NCI-H2196 (cell line): Measurements from ENCODE around the gene ST13.
"Not testable (repeated sequence)": the region's sequence is repeated elsewhere in the genome, so short reads cannot be mapped to it uniquely, and the experiment has no call there.

Experiments
- DNase-seq: peaks from one replicate; lab custom pipeline; 2025; ENCODE audit not compliant: unreplicated experiment; lab: John Stamatoyannopoulos, UW

Gene ST13

GRCh38 chr22:40844951-40845350, 11.5 kb downstream of the ST13 start:
- no peak for DNase-seq

DNA sequence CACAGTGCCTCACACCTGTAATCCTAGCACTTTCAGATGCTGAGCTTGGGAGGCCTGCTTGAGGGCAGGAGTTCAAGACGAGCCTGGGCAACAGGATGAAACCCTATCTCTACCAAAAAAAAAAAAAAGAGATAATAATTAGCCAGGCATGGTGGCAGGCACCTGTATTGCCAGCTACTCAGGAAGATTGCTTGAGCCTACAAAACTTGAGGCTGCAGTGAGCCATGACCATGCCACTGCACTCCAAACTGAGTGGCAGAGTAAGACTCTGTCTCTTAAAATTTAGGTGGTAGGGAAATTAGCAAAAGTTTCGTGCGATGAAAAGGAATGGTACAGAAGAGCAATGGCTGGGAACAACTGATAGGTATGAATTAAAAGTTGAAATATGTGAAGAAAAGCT, 18.0 kb downstream of the ST13 start:
- DNase-seq = peak; percentile 40

GRCh38 chr22:40834619-40835018, 21.8 kb downstream of the ST13 start:
- DNase-seq = no peak

DNA sequence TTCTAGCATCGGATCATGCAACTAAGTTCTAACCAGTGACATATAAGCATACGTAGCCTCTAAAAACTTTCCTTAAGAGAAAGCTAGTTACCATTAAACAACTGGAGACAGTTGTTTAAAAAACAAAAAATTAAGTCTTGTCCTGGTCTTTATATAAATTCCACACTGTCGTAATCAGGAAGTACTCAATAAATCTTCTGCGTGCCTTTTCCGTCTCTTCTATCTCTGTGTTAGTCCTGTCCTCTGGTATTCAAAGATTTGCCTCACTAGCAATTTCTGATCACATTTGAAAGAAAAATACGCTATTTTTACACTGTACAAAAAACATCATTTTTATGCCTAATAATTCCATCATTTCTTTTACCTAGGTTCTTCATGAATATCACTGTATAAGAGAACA, 27.3 kb downstream of the ST13 start:
- DNase-seq = no peak

- no peak for DNase-seq
Observed at GRCh38 chr22:40826984-40827741, 29.3 kb downstream of the ST13 start.

GRCh38 chr22:40826292-40826691, 30.1 kb downstream of the ST13 start:
- DNase-seq = not testable (repeated sequence)

DNA sequence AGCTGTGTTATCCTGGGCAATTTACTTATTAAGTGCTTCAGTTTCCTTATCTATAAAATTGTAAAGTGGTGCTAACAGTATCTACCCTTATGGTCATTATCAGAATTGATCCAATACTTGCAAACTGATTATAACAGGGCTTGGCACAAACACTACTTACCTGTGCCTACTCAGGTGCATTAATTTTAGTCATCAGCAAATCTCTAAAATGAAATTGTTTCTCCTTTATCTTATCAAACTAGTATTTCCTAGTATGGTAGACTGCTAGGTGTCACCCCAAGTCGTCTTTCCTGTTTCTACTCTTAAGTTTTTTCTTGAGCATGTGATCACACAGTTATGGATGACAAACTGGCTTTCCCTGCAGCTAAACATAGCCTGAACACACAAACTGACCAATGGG, 33.0 kb downstream of the ST13 start:
- no peak for DNase-seq

DNA sequence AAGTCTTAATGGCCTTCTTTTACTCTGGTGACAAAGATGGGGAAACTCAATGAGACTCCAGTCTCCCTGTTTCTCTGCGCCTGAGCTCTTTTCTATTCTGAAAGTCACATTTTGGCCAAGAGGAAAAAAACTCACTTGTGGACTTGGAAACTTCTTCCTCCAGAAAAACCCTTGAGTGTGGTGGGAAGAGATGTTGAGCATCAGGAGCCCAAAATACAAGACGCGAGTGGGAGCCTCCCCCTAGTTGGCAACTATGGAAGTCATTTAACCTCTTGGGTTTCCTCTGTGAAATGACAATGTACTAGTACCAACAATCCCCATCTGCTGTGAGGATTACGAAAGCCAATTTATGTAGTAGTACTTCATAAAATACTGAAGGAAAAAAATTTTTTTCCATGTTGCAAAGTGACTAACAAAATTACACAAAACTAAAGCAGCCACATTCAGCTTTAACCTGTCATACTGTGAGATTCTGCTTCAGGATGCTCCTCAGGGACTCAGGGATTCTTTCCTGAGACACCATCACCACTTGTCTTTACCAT, 36.8 kb downstream of the ST13 start:
- DNase-seq = peak; percentile 43

GRCh38 chr22:40818747-40819598, 37.5 kb downstream of the ST13 start, which contains the start of gene SLC25A17:
Gene SLC25A17 (minus strand): TSS chr22:40819346. CDS start chr22:40819248, 98 bp downstream.
- peak; percentile 94 for DNase-seq

- DNase-seq = no peak
Observed at GRCh38 chr22:40818192-40818746, 38.2 kb downstream of the ST13 start.

DNA sequence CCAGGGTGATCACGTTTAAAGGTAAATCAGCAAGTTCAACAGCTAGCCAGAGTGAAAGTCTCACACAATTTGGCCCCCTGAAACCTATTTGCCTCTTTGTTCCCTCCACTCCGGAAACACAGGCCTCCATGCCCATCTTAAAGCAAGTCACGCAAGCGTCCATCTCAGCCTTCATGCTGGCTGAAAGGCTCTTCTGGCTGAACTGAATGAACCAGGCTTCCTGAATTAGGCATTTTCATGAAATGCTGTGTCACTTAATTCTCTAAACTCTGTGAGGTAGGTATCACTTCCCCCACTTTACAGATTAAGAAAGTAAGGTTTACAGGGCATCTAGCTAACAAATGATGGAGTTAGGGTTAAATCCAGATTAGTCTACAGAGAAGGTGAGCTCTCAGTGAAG, 38.7 kb downstream of the ST13 start:
- no peak for DNase-seq

DNA sequence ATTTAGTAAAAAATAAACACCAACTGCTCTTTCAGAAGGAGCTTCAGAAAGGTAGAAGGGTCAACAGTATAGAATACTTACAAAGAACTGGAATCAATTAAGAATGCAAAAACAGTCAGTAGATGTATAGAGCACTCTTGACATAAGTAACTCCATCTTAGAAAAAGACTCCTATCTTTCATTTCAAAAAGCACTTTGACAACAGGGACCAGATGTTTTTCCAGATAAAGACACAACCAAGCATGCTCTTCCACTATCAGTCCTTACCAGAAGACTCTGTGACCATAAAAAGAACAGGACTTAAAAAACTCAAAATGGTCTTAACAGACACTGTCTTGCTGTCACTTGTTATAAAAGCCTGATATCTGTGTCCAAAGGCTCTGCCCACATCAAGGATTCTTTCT, 42.5 kb downstream of the ST13 start:
- no peak for DNase-seq

DNA sequence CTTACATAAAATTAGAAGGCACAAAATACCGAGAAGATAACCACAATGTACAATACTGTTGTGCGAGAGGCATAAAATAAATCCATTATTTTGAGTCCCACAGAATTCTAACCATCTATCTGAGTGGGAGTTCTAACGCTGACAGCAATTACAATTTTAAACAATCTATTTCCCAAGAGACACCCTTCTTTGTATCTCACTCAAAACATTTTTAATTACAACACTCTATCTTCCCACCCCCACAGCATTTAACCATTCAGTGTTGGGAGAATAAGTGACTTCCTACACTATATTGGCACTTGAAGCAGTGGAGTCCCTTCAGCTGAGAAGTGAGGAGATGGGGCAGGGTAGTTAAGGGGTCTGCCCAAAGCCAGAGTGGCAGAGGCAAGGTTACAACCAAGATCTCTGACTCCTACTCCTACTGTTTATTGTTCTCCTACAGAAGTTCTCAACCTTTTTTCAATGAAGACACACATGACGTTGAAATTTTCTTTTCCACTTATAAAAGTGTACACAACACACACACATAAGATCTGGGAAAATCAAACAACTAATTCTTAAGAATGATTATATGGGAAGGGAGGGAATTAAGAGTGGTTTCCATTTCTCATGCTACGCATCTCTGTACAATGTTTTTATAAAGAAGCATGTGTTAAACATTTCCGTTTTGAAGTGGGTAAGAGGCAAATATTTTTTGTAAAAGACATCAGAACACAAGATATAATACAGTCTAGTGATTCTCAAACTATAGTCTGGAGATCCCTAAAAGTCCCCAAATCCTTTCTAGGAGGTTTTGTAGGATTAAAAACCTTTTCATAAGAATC, 48.2 kb downstream of the ST13 start:
- DNase-seq = no peak

GRCh38 chr22:40806711-40807110, 49.7 kb downstream of the ST13 start:
- no peak for DNase-seq

DNA sequence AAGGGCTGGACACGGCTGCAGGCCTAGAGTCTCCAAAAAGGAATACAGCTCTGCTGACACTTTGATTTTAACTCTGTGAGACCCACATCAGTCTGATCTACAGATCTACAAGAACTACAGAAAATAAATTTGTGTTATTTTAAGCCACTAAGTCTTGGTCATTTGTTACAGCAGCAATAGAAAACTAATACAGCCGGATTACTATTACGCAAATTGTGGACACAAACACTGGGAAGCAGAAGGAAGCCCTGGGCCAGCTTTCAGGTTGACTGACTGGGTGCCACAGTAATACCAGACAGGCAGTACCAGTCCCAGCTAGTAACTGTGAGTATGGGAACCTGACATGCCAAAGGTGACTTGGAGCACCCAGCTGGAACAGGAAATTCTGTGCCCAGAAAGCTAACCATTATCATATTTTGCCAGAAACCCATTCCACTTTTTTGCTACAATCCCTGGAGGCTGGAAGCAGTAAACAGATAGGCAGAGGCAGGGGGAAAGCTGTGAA, 50.7 kb downstream of the ST13 start:
- DNase-seq = no peak

GRCh38 chr22:40805239-40805638, 51.2 kb downstream of the ST13 start:
- no peak for DNase-seq

GRCh38 chr22:40803321-40803720, 53.1 kb downstream of the ST13 start:
- no peak for DNase-seq

GRCh38 chr22:40799008-40799407, 57.4 kb downstream of the ST13 start:
- DNase-seq = no peak

GRCh38 chr22:40797427-40797826, 59.0 kb downstream of the ST13 start:
- DNase-seq = no peak

DNA sequence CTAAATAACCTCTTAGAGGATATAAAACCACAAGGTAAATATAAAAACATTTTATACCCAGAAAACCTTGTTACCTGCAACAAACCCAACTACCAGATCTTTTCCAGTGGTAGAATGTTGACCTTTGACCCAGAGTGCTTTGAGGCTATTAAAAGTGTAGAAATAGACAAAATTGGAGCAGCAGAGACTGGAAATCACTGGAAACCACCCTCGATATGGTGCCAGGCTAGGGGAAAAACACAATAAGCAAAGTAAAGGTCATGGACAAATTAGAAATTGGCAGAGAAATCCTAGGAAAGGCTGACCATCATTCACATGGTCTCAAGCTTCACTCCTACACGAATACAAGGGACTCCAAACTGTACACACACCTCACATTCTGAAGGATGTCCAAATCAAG, 64.0 kb downstream of the ST13 start:
- no peak for DNase-seq

DNA sequence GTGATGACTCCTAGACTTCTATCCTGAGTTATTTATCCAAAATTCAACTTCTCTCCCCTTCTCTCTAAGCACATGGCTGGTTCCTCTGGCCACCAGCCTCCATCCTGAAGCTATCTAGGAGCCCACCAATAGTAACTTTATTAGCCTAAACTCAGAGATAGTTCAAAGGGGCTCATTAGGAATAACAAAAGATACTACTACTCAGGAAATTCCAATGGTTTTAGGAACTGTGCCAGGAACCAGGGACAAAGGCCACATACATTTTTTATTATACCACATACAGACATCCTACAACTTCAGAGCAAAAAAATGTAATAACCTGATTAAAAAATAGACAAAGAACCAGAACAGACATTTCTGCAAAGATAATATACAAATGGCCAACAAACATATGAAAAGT, 65.2 kb downstream of the ST13 start:
- no peak for DNase-seq
